A673 (cell line): ENCODE measurements around the gene CACNA2D3. TPM values are rescaled to one million over a fixed set of nuclear protein-coding genes. Genes with fewer than 3 reads are reported as not detected.

Experiments used
- BruUV-seq: library from RNA; stranded (reverse); fragments of 400-500 nt; replicated peaks from 2 replicates; lab custom pipeline; 2021; lab: Mats Ljungman, UMichigan
- CTCF ChIA-PET: fragments of 300-600 bp; sonication (Branson Sonifier 250); formaldehyde crosslinking; loops from one replicate; lab custom pipeline; 2022; ENCODE audit warnings: antibody characterized with exemption; lab: Charles Lee
- POLR2A ChIA-PET: fragments of 300-600 bp; sonication (Branson Sonifier 250); formaldehyde crosslinking; loops from one replicate; lab custom pipeline; 2022; ENCODE audit warnings: antibody characterized with exemption; ENCODE audit not compliant: low non-redundant PET; lab: Charles Lee
- DNase-seq: peaks from one replicate; pipeline ENCODE4 v3.0.0-alpha.2; 2015; ENCODE audit warnings: low spot score
- H3K27ac ChIP-seq: fragments of 200-600 bp; sonication (generic); 2 replicates; pipeline ENCODE4 v1.5.1; 2016; ENCODE audit warnings: mixed run types, low read depth, mild to moderate bottlenecking, mixed read lengths, antibody characterized with exemption, low read length; ENCODE audit not compliant: poor library complexity, severe bottlenecking
- H3K27me3 ChIP-seq: fragments of 200-600 bp; sonication (generic); replicated peaks from 2 replicates; pipeline ENCODE4 v1.6.1; 2017; ENCODE audit warnings: mixed run types, low read depth, mild to moderate bottlenecking, mixed read lengths, antibody characterized with exemption, low read length; ENCODE audit not compliant: insufficient read depth, poor library complexity
- H3K36me3 ChIP-seq: fragments of 200-600 bp; sonication (generic); 2 replicates; pipeline ENCODE4 v1.6.1; 2016; ENCODE audit warnings: mixed run types, mild to moderate bottlenecking, mixed read lengths, antibody characterized with exemption, low read length; ENCODE audit not compliant: insufficient read depth, poor library complexity, severe bottlenecking
- H3K4me1 ChIP-seq: fragments of 200-600 bp; sonication (generic); 2 replicates; pipeline ENCODE4 v1.6.1; 2017; ENCODE audit warnings: mixed run types, mild to moderate bottlenecking, mixed read lengths, antibody characterized with exemption, low read length; ENCODE audit not compliant: insufficient read depth, poor library complexity, severe bottlenecking
- H3K4me3 ChIP-seq: fragments of 200-600 bp; sonication (generic); 2 replicates; pipeline ENCODE4 v1.5.1; 2016; ENCODE audit warnings: low read depth, mixed run types, mild to moderate bottlenecking, mixed read lengths, low read length; ENCODE audit not compliant: poor library complexity, severe bottlenecking
- H3K9me3 ChIP-seq: fragments of 200-600 bp; sonication (generic); 2 replicates; pipeline ENCODE4 v1.6.1; 2016; ENCODE audit warnings: mixed run types, low read depth, mild to moderate bottlenecking, mixed read lengths, antibody characterized with exemption, low read length; ENCODE audit not compliant: poor library complexity, severe bottlenecking
- CTCF ChIP-seq: fragments of 300-800, 200-600 bp; sonication (generic); conservative IDR thresholded peaks from 2 replicates; pipeline ENCODE4 v1.5.1; 2017; ENCODE audit warnings: low read depth, mild to moderate bottlenecking, antibody characterized with exemption, low read length, moderate library complexity, mixed read lengths
- EZH2 ChIP-seq: fragments of 200-600 bp; sonication (generic); IDR thresholded peaks from 2 replicates; pipeline ENCODE4 v1.6.1; 2017; ENCODE audit warnings: borderline replicate concordance, low read depth, mild to moderate bottlenecking, mixed read lengths, antibody characterized with exemption, low read length; ENCODE audit not compliant: poor library complexity, severe bottlenecking
- intact Hi-C: fragments of 100-400 bp; cut with micrococcal nuclease; formaldehyde crosslinking; loops from one replicate; pipeline ENCODE4 v1.10.0; 2022; ENCODE audit not compliant: unreplicated experiment
- total RNA-seq: library from RNA; stranded (reverse); gene quantifications from 2 replicates; pipeline ENCODE4 v1.2.3, GENCODE V29; 2021

CACNA2D3 gene
- total RNA-seq, 1 experiment from 2014 or later, result not detected

- intact Hi-C loops, result no loop called here
- POLR2A ChIA-PET, result no interaction called here
- Histone ChIP-seq H3K4me1 (no peaks in the 10 kb centered on the region), H3K27me3 (no peaks in the 10 kb centered on the region), H3K36me3 (no peaks in the 10 kb centered on the region), H3K27ac (no peak overlapping the region), H3K4me3 (no peak overlapping the region), H3K9me3 (no peaks in the 10 kb centered on the region)
- TF ChIP-seq CTCF, result no peak
- no peak for TF ChIP-seq EZH2
- no TSS peak for BruUV-seq
- no peak for DNase-seq
- CTCF ChIA-PET, result no interaction called here
These were observed 541.2 kb downstream of the CACNA2D3 start for GRCh38 chr3:54663501-54664011.

- no peaks in the 10 kb centered on the region for H3K4me1 ChIP-seq
- H3K9me3 ChIP-seq, result no peaks in the 10 kb centered on the region
- TF ChIP-seq CTCF, result no peak
- no peak for TF ChIP-seq EZH2
- H3K27me3 ChIP-seq, result no peaks in the 10 kb centered on the region
- POLR2A ChIA-PET, result no interaction called here
- H3K27ac ChIP-seq, result no peak overlapping the region
- intact Hi-C loops, result no loop called here
- no peak for DNase-seq
- no peak overlapping the region for H3K4me3 ChIP-seq
- H3K36me3 ChIP-seq, result no peaks in the 10 kb centered on the region
- no TSS peak for BruUV-seq
- CTCF ChIA-PET, result no interaction called here
These were observed 542.8 kb downstream of the CACNA2D3 start for GRCh38 chr3:54665016-54665600.

GRCh38 chr3:54668236-54668635 lies 545.9 kb downstream of the CACNA2D3 start:
- Histone ChIP-seq H3K27me3 (no peaks in the 10 kb centered on the region), H3K4me1 (no peaks in the 10 kb centered on the region), H3K27ac (no peak overlapping the region), H3K4me3 (no peak overlapping the region), H3K36me3 (no peaks in the 10 kb centered on the region), H3K9me3 (no peaks in the 10 kb centered on the region)
- no TSS peak for BruUV-seq
- ChIA-PET POLR2A (no interaction called here), CTCF (no interaction called here)
- DNase-seq, result no peak
- TF ChIP-seq EZH2 (no peak), CTCF (no peak)
- intact Hi-C loops, result no loop called here
